Coronary artery (tissue), 2 donors: ENCODE data around the gene KBTBD13.
"Not testable (repeated sequence)": the region's sequence is repeated elsewhere in the genome, so short reads cannot be mapped to it uniquely, and the experiment has no call there.

Source experiments
- DNase-seq: peaks from one replicate; pipeline ENCODE4 v3.0.0-alpha.2; 2017; ENCODE audit warnings: low spot score
- H3K27ac ChIP-seq, 2 donors: fragments of 200-600 bp; sonication (generic); one replicate each; pipeline ENCODE4 v1.5.1; 2016 to 2019
- H3K4me3 ChIP-seq: fragments of 200-600 bp; sonication (generic); 2 replicates; pipeline ENCODE4 v1.5.1; 2016; ENCODE audit warnings: mild to moderate bottlenecking, moderate library complexity
- CTCF ChIP-seq: fragments of 200-600 bp; sonication (generic); IDR thresholded peaks from one replicate; pipeline ENCODE4 v1.5.1; 2019; ENCODE audit warnings: antibody characterized with exemption

KBTBD13 gene

GRCh38 chr15:65041787-65042186 lies 34.8 kb upstream of the KBTBD13 start:
- DNase-seq: no peak
- no peak for TF ChIP-seq CTCF
- no peak overlapping the region for H3K27ac ChIP-seq
- H3K4me3 ChIP-seq: no peak overlapping the region

GRCh38 chr15:65042776-65043327 lies 33.7 kb upstream of the KBTBD13 start:
- no peak overlapping the region for H3K4me3 ChIP-seq
- no peak for TF ChIP-seq CTCF
- no peak for DNase-seq
- H3K27ac ChIP-seq: no peak overlapping the region

GRCh38 chr15:65044218-65044617 lies 32.3 kb upstream of the KBTBD13 start:
- DNase-seq, H3K27ac ChIP-seq, H3K4me3 ChIP-seq: not testable (repeated sequence)

GRCh38 chr15:65044724-65045481 lies 31.6 kb upstream of the KBTBD13 start, which contains the start of gene SLC51B:
Gene SLC51B (plus strand): TSS chr15:65045387. CDS start chr15:65050005, 4,618 bp downstream.
- DNase-seq: no peak
- H3K27ac ChIP-seq: no peak within 1 kb of the TSS

GRCh38 chr15:65048241-65048640 lies 28.3 kb upstream of the KBTBD13 start:
- DNase-seq: no peak
- no peak overlapping the region for H3K4me3 ChIP-seq
- no peak overlapping the region for H3K27ac ChIP-seq
- TF ChIP-seq CTCF: no peak

More at GRCh38 chr15:65044724-65045481, 31.6 kb upstream of the KBTBD13 start, which contains the start of gene SLC51B:
- no peak for TF ChIP-seq CTCF
- no peak within 1 kb of the TSS for H3K4me3 ChIP-seq

- Histone ChIP-seq H3K27ac (peak overlapping the region in 1 of 2 donors; percentile 54), H3K4me3 (peak overlapping the region; percentile 51)
- DNase-seq: peak; percentile 91
- no peak for TF ChIP-seq CTCF
Measured at GRCh38 chr15:65049418-65049840, 27.1 kb upstream of the KBTBD13 start.

- no peak for TF ChIP-seq CTCF
- DNase-seq: no peak
- H3K27ac ChIP-seq: peak overlapping the region in 1 of 2 donors; percentile 54
- H3K4me3 ChIP-seq: no peak overlapping the region
Measured at GRCh38 chr15:65050270-65050669, 26.3 kb upstream of the KBTBD13 start.
